NT2/D1 (cell line): ENCODE measurements around the gene GFRA4.

Source experiments
- SUZ12 ChIP-seq: IDR thresholded peaks from 2 replicates; pipeline ENCODE4 v1.6.1; 2011; ENCODE audit not compliant: insufficient read length, insufficient read depth; ENCODE audit errors: extremely low read depth
- YY1 ChIP-seq: IDR thresholded peaks from 2 replicates; pipeline ENCODE4 v1.6.1; 2011; ENCODE audit not compliant: insufficient read length, insufficient read depth
- ZNF274 ChIP-seq: IDR thresholded peaks from 2 replicates; pipeline ENCODE4 v1.6.1; 2011; ENCODE audit warnings: mild to moderate bottlenecking, low read depth, low read length

DNA sequence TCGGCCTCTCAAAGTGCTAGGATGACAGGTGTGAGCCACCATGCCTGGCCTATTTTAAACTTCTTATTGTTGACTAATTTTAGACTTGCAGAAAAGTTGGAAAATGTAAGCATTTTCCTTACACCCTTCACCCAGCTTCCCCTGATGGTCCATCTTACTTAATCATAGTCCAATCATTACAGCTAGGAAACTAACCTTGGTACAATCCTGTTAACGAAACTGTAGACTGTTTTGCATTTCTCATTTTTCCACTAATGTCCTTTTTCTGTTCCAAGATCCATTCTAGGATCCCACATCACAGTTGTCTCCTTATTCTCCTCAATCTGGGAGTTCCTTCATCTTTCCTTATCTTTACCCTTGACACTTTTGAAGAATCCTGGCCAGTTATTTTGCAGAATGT lies 659 bp upstream of the GFRA4 start:
- TF ChIP-seq ZNF274, result no peak
- no peak for TF ChIP-seq YY1
- no peak for TF ChIP-seq SUZ12
